Suprapubic skin (tissue), 4 donors: ENCODE data around the gene FGF16. TPM values are rescaled to one million over a fixed set of nuclear protein-coding genes. Genes with fewer than 3 reads are reported as not detected.

ENCODE experiments used
- DNase-seq, 2 donors: peaks; one replicate each; pipeline ENCODE4 v3.0.0-alpha.2; 2019; ENCODE audit warnings: low spot score in 2 of 2
- H3K27ac ChIP-seq: fragments of 200-600 bp; sonication (generic); one replicate; pipeline ENCODE4 v1.5.1; 2019
- H3K27me3 ChIP-seq: fragments of 200-600 bp; sonication (generic); one replicate; pipeline ENCODE4 v1.5.1; 2019
- H3K36me3 ChIP-seq: fragments of 200-600 bp; sonication (generic); one replicate; pipeline ENCODE4 v1.5.1; 2019
- H3K4me1 ChIP-seq: fragments of 200-600 bp; sonication (generic); one replicate; pipeline ENCODE4 v1.5.1; 2019
- H3K4me3 ChIP-seq: fragments of 200-600 bp; sonication (generic); one replicate; pipeline ENCODE4 v1.5.1; 2019; ENCODE audit warnings: mild to moderate bottlenecking
- H3K9me3 ChIP-seq: fragments of 200-600 bp; sonication (generic); one replicate; pipeline ENCODE4 v1.5.1; 2019
- CTCF ChIP-seq, 2 donors: fragments of 200-600 bp in 1 of 2; fragments of 450-650 bp in 1 of 2; sonication (generic) in 1 of 2; IDR thresholded peaks; one replicate each; pipeline ENCODE4 v1.5.1; 2016 to 2019; ENCODE audit warnings: antibody characterized with exemption in 2 of 2, mild to moderate bottlenecking in 1 of 2, moderate library complexity in 1 of 2
- EP300 ChIP-seq: sonication (generic); formaldehyde crosslinking; IDR thresholded peaks from one replicate; pipeline ENCODE4 v1.6.1; 2017; ENCODE audit warnings: antibody characterized with exemption
- POLR2A ChIP-seq, 2 donors: fragments of 450-650 bp; IDR thresholded peaks; one replicate each; pipeline ENCODE4 v1.6.1; 2017; ENCODE audit warnings: antibody characterized with exemption in 2 of 2, mild to moderate bottlenecking in 2 of 2, moderate library complexity in 2 of 2
- POLR2AphosphoS5 ChIP-seq, 3 donors: sonication (generic); formaldehyde crosslinking; IDR thresholded peaks; one replicate each; pipeline ENCODE4 v1.6.1; 2017; ENCODE audit warnings: antibody characterized with exemption in 3 of 3
- WGBS: methylation state at CpG from one replicate; pipeline ENCODE4 v1.1.5; 2018; 5-methylcytosine and 5-hydroxymethylcytosine counted together
- total RNA-seq, 4 donors: library from RNA; depleted of rRNA; stranded (reverse); fragments of >200 nt; gene quantifications; one replicate each; pipeline ENCODE4 v1.1.0, GENCODE V29; 2016

Gene FGF16
- total RNA-seq, 4 donors from 2014 or later = not detected

GRCh38 chrX:77444075-77444474 lies 3.1 kb upstream of the FGF16 start:
- H3K9me3 ChIP-seq = no peaks in the 10 kb centered on the region
- no peak overlapping the region for H3K27ac ChIP-seq
- DNase-seq = no peak
- WGBS = 48% methylated on average over 1 of the region's 1 CpG
- TF ChIP-seq POLR2A (IDR thresholded peaks at IDR 0.05) (no peak), POLR2AphosphoS5 (IDR thresholded peaks at IDR 0.05) (no peak), CTCF (IDR thresholded peaks at IDR 0.05) (no peak), EP300 (no peak)
- H3K4me3 ChIP-seq = no peak overlapping the region
- H3K36me3 ChIP-seq = no peaks in the 10 kb centered on the region
- peaks cover 19% of the 10 kb centered on the region for H3K4me1 ChIP-seq
- H3K27me3 ChIP-seq = no peaks in the 10 kb centered on the region

- Histone ChIP-seq H3K36me3 (no peaks in the 10 kb centered on the region), H3K27ac (no peak overlapping the region), H3K9me3 (no peaks in the 10 kb centered on the region), H3K27me3 (no peaks in the 10 kb centered on the region), H3K4me1 (peaks cover 19% of the 10 kb centered on the region), H3K4me3 (no peak overlapping the region)
- DNase-seq = no peak
- 63% methylated on average over 3 of the region's 3 CpGs for WGBS
- TF ChIP-seq CTCF (IDR thresholded peaks at IDR 0.05) (no peak), POLR2AphosphoS5 (IDR thresholded peaks at IDR 0.05) (no peak), EP300 (no peak), POLR2A (IDR thresholded peaks at IDR 0.05) (no peak)
These were observed 2.6 kb upstream of the FGF16 start for GRCh38 chrX:77444545-77444944.

- Histone ChIP-seq H3K27ac (no peak overlapping the region), H3K4me1 (peaks cover 19% of the 10 kb centered on the region), H3K9me3 (no peaks in the 10 kb centered on the region), H3K27me3 (no peaks in the 10 kb centered on the region), H3K36me3 (no peaks in the 10 kb centered on the region), H3K4me3 (peak overlapping the region; percentile 41)
- 37% methylated on average over 18 of the region's 27 CpGs for WGBS
- TF ChIP-seq EP300 = no peak
- TF ChIP-seq POLR2AphosphoS5 (IDR thresholded peaks at IDR 0.05) = no peak
- TF ChIP-seq POLR2A (IDR thresholded peaks at IDR 0.05) = no peak
- TF ChIP-seq CTCF (IDR thresholded peaks at IDR 0.05) = no peak
- DNase-seq = peak in 1 of 2 donors; percentile 63
These were observed 1.1 kb upstream of the FGF16 start for GRCh38 chrX:77446029-77446585.

GRCh38 chrX:77447653-77448569 lies 722 bp downstream of the FGF16 start:
- WGBS = 67% methylated on average over 41 of the region's 73 CpGs
- Histone ChIP-seq H3K4me1 (peaks cover 19% of the 10 kb centered on the region), H3K4me3 (peak overlapping the region; percentile 41)

More at GRCh38 chrX:77447653-77448569, 722 bp downstream of the FGF16 start:
- TF ChIP-seq POLR2A (IDR thresholded peaks at IDR 0.05) (no peak), CTCF (IDR thresholded peaks at IDR 0.05) (no peak), POLR2AphosphoS5 (IDR thresholded peaks at IDR 0.05) (no peak)
- Histone ChIP-seq H3K9me3 (no peaks in the 10 kb centered on the region), H3K27ac (no peak overlapping the region), H3K36me3 (no peaks in the 10 kb centered on the region), H3K27me3 (no peaks in the 10 kb centered on the region)
- DNase-seq = peak; percentile 60 to 61
